ENCODE measurements around the gene RNPEPL1.

RNPEPL1 gene

GRCh38 chr2:240577281-240578109 lies 9.2 kb downstream of the RNPEPL1 start:
- H3K18ac ChIP-seq (ENCODE audit: low read length) = no peak overlapping the region
- no CpG with 5 or more reads among the region's 26 CpGs for WGBS (ENCODE audit: extremely low coverage, insufficient coverage, insufficient read length)
- no peak overlapping the region for H3K27ac ChIP-seq (ENCODE audit: low read depth, low read length)
- no peak overlapping the region for H2AK5ac ChIP-seq (ENCODE audit: low read length)
- no peaks in the 10 kb centered on the region for H3K79me1 ChIP-seq (ENCODE audit: low read length)
- no peak overlapping the region for H4K91ac ChIP-seq (ENCODE audit: low read depth, low read length)
- peaks cover 13 to 14% of the 10 kb centered on the region in 2 experiments for H3K4me1 ChIP-seq (ENCODE audit: control insufficient read depth in 1 of 2, insufficient read depth in 2 of 2, low read length in 2 of 2)
- no peak overlapping the region for H3K14ac ChIP-seq (ENCODE audit: low read length)
- no peak overlapping the region for H3K4ac ChIP-seq (ENCODE audit: low read depth, low read length)
- no peak overlapping the region for H2BK5ac ChIP-seq (ENCODE audit: low read depth, low read length, poor library complexity)
- peaks cover 2% of the 10 kb centered on the region for H3K9me3 ChIP-seq (ENCODE audit: insufficient read depth, low read depth, low read length)
- H3K27me3 ChIP-seq (ENCODE audit: insufficient read depth, low read length) = no peaks in the 10 kb centered on the region
- H4K8ac ChIP-seq (ENCODE audit: low read depth, low read length) = no peak overlapping the region
- H2BK120ac ChIP-seq (ENCODE audit: insufficient read depth, low read length, poor library complexity) = no peak overlapping the region
- no peak overlapping the region for H3K4me2 ChIP-seq (ENCODE audit: low read length)
- H4K12ac ChIP-seq (ENCODE audit: low read depth, low read length) = no peak overlapping the region
- no peak for DNase-seq
- no peak overlapping the region for H2BK12ac ChIP-seq (ENCODE audit: low read length)
- H3K23ac ChIP-seq (ENCODE audit: low read length) = no peak overlapping the region
- no peaks in the 10 kb centered on the region for H3K79me2 ChIP-seq (ENCODE audit: control insufficient read depth, insufficient read depth, low read length, poor library complexity)
- H3K36me3 ChIP-seq (ENCODE audit: control insufficient read depth in 1 of 2, insufficient read depth in 2 of 2, low read length in 2 of 2) = peaks cover 41 to 47% of the 10 kb centered on the region in 2 experiments
- no peak overlapping the region for H3K4me3 ChIP-seq (ENCODE audit: low read depth, low read length)
- H2AFZ ChIP-seq (ENCODE audit: insufficient read depth, low read length, poor library complexity) = no peak overlapping the region
- no peak overlapping the region for H3K9ac ChIP-seq (ENCODE audit: low read length)

- no peak overlapping the region for H2BK12ac ChIP-seq (ENCODE audit: low read length)
- no peak overlapping the region for H4K12ac ChIP-seq (ENCODE audit: low read depth, low read length)
- H2BK120ac ChIP-seq (ENCODE audit: insufficient read depth, low read length, poor library complexity) = no peak overlapping the region
- no peak overlapping the region for H2AFZ ChIP-seq (ENCODE audit: insufficient read depth, low read length, poor library complexity)
- no peak overlapping the region for H3K9ac ChIP-seq (ENCODE audit: low read length)
- no peak overlapping the region for H3K4me3 ChIP-seq (ENCODE audit: low read depth, low read length)
- H3K4me1 ChIP-seq (ENCODE audit: control insufficient read depth in 1 of 2, insufficient read depth in 2 of 2, low read length in 2 of 2) = peaks cover 13 to 16% of the 10 kb centered on the region in 2 experiments
- H3K27me3 ChIP-seq (ENCODE audit: insufficient read depth, low read length) = no peaks in the 10 kb centered on the region
- no peak overlapping the region for H3K23ac ChIP-seq (ENCODE audit: low read length)
- no peak overlapping the region for H3K4ac ChIP-seq (ENCODE audit: low read depth, low read length)
- no peak overlapping the region for H4K8ac ChIP-seq (ENCODE audit: low read depth, low read length)
- H3K18ac ChIP-seq (ENCODE audit: low read length) = no peak overlapping the region
- H3K36me3 ChIP-seq (ENCODE audit: control insufficient read depth in 1 of 2, insufficient read depth in 2 of 2, low read length in 2 of 2) = peaks cover 39 to 47% of the 10 kb centered on the region in 2 experiments
- no peaks in the 10 kb centered on the region for H3K79me2 ChIP-seq (ENCODE audit: control insufficient read depth, insufficient read depth, low read length, poor library complexity)
- WGBS (ENCODE audit: extremely low coverage, insufficient coverage, insufficient read length) = no CpG with 5 or more reads among the region's 9 CpGs
- no peak overlapping the region for H3K27ac ChIP-seq (ENCODE audit: low read depth, low read length)
- H3K4me2 ChIP-seq (ENCODE audit: low read length) = no peak overlapping the region
- peaks cover 2% of the 10 kb centered on the region for H3K9me3 ChIP-seq (ENCODE audit: insufficient read depth, low read depth, low read length)
- H3K14ac ChIP-seq (ENCODE audit: low read length) = no peak overlapping the region
- DNase-seq = no peak
- no peaks in the 10 kb centered on the region for H3K79me1 ChIP-seq (ENCODE audit: low read length)
- no peak overlapping the region for H2BK5ac ChIP-seq (ENCODE audit: low read depth, low read length, poor library complexity)
- H2AK5ac ChIP-seq (ENCODE audit: low read length) = no peak overlapping the region
- no peak overlapping the region for H4K91ac ChIP-seq (ENCODE audit: low read depth, low read length)
These were observed 9.8 kb downstream of the RNPEPL1 start for GRCh38 chr2:240578110-240578450.

- Histone ChIP-seq H3K36me3 (ENCODE audit: control insufficient read depth in 1 of 2, insufficient read depth in 2 of 2, low read length in 2 of 2) (peaks cover 39 to 47% of the 10 kb centered on the region in 2 experiments), H3K23ac (ENCODE audit: low read length) (no peak overlapping the region), H3K4ac (ENCODE audit: low read depth, low read length) (no peak overlapping the region), H2AK5ac (ENCODE audit: low read length) (no peak overlapping the region), H3K4me1 (ENCODE audit: control insufficient read depth in 1 of 2, insufficient read depth in 2 of 2, low read length in 2 of 2) (peaks cover 13 to 16% of the 10 kb centered on the region in 2 experiments), H2BK5ac (ENCODE audit: low read depth, low read length, poor library complexity) (no peak overlapping the region), H3K4me3 (ENCODE audit: low read depth, low read length) (no peak overlapping the region), H3K14ac (ENCODE audit: low read length) (no peak overlapping the region), H4K91ac (ENCODE audit: low read depth, low read length) (no peak overlapping the region), H3K18ac (ENCODE audit: low read length) (no peak overlapping the region), H2AFZ (ENCODE audit: insufficient read depth, low read length, poor library complexity) (no peak overlapping the region), H2BK120ac (ENCODE audit: insufficient read depth, low read length, poor library complexity) (no peak overlapping the region), H3K4me2 (ENCODE audit: low read length) (no peak overlapping the region), H4K12ac (ENCODE audit: low read depth, low read length) (no peak overlapping the region), H3K79me2 (ENCODE audit: control insufficient read depth, insufficient read depth, low read length, poor library complexity) (no peaks in the 10 kb centered on the region), H4K8ac (ENCODE audit: low read depth, low read length) (no peak overlapping the region), H3K9me3 (ENCODE audit: insufficient read depth, low read depth, low read length) (peaks cover 2% of the 10 kb centered on the region), H3K27ac (ENCODE audit: low read depth, low read length) (no peak overlapping the region), H2BK12ac (ENCODE audit: low read length) (no peak overlapping the region), H3K9ac (ENCODE audit: low read length) (no peak overlapping the region), H3K79me1 (ENCODE audit: low read length) (no peaks in the 10 kb centered on the region), H3K27me3 (ENCODE audit: insufficient read depth, low read length) (no peaks in the 10 kb centered on the region)
- WGBS (ENCODE audit: extremely low coverage, insufficient coverage, insufficient read length) = no CpG with 5 or more reads among the region's 8 CpGs
- no peak for DNase-seq
These were observed 10.2 kb downstream of the RNPEPL1 start for GRCh38 chr2:240578488-240578887.

- Histone ChIP-seq H3K4me3 (ENCODE audit: low read depth, low read length) (no peak overlapping the region), H2BK120ac (ENCODE audit: insufficient read depth, low read length, poor library complexity) (no peak overlapping the region), H3K79me1 (ENCODE audit: low read length) (no peaks in the 10 kb centered on the region), H2AK5ac (ENCODE audit: low read length) (no peak overlapping the region), H3K4ac (ENCODE audit: low read depth, low read length) (peak overlapping the region; percentile 12), H3K27ac (ENCODE audit: low read depth, low read length) (no peak overlapping the region), H2BK12ac (ENCODE audit: low read length) (no peak overlapping the region), H4K91ac (ENCODE audit: low read depth, low read length) (no peak overlapping the region), H3K9me3 (ENCODE audit: insufficient read depth, low read depth, low read length) (peaks cover 2% of the 10 kb centered on the region), H3K27me3 (ENCODE audit: insufficient read depth, low read length) (no peaks in the 10 kb centered on the region), H3K18ac (ENCODE audit: low read length) (peak overlapping the region; percentile 30), H3K4me1 (ENCODE audit: control insufficient read depth in 1 of 2, insufficient read depth in 2 of 2, low read length in 2 of 2) (peaks cover 13 to 16% of the 10 kb centered on the region in 2 experiments), H4K12ac (ENCODE audit: low read depth, low read length) (peak overlapping the region; percentile 26), H3K9ac (ENCODE audit: low read length) (no peak overlapping the region), H3K36me3 (ENCODE audit: control insufficient read depth in 1 of 2, insufficient read depth in 2 of 2, low read length in 2 of 2) (peaks cover 39 to 47% of the 10 kb centered on the region in 2 experiments), H2BK5ac (ENCODE audit: low read depth, low read length, poor library complexity) (no peak overlapping the region), H3K14ac (ENCODE audit: low read length) (no peak overlapping the region), H3K4me2 (ENCODE audit: low read length) (no peak overlapping the region), H4K8ac (ENCODE audit: low read depth, low read length) (no peak overlapping the region), H3K79me2 (ENCODE audit: control insufficient read depth, insufficient read depth, low read length, poor library complexity) (no peaks in the 10 kb centered on the region), H2AFZ (ENCODE audit: insufficient read depth, low read length, poor library complexity) (no peak overlapping the region), H3K23ac (ENCODE audit: low read length) (no peak overlapping the region)
- DNase-seq = no peak
- WGBS (ENCODE audit: extremely low coverage, insufficient coverage, insufficient read length) = no CpG with 5 or more reads among the region's 12 CpGs
These were observed 10.9 kb downstream of the RNPEPL1 start for GRCh38 chr2:240579071-240579762.
